HG03175 (cell line): Measurements from ENCODE around the gene CLEC16A.

Experiments used
- ATAC-seq: cut with Tn5 transposase; IDR thresholded peaks from one replicate; pipeline ENCODE4 v1.9.1; 2021; ENCODE audit warnings: mild to moderate bottlenecking, moderate library complexity; ENCODE audit not compliant: unreplicated experiment

CLEC16A gene

GRCh38 chr16:11010575-11011221 lies 66.3 kb downstream of the CLEC16A start:
- no peak for ATAC-seq

DNA sequence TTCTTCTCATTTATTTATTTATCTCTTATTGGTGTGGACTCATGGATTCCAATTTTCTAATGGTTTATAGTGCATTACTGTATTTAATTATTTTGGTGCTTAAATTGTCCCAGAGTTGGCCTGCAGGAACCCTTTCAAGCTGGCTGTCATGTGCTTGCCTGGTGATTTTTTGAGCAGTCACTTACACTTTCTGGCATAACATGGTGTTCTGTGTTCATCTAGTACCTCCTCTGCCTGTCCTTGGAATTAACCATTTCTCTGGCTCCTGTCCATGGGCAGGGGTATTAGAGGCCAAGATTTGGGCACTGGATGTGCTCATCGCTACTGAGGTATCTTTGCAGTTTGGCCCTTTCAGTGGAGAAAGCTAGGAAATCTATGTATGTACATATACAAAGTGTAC lies 67.0 kb downstream of the CLEC16A start:
- ATAC-seq: no peak

GRCh38 chr16:11012841-11013240 lies 68.5 kb downstream of the CLEC16A start:
- no peak for ATAC-seq

- no peak for ATAC-seq
These were observed 69.8 kb downstream of the CLEC16A start for GRCh38 chr16:11014136-11014535.

- no peak for ATAC-seq
These were observed 70.7 kb downstream of the CLEC16A start for GRCh38 chr16:11015076-11015475.

DNA sequence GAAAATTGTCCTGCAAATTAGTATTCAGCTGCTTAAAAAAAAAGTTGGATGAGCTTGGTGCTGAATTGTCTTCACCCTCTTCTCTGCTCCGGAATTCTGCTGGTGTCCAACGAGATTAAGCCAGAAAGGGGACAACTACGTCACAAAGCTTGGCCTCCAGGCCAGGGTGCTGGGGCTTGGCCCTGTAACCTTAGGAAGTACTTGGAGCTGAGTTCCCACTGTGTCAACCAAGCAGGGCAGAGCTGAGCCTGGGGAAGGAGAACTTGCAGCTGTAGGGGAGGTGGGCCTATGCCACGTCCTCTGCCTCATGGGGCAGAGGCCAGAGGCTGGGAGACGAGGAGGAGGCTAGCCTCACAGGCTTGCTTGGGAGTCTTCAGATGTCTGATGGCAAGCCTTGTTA lies 71.2 kb downstream of the CLEC16A start:
- ATAC-seq: no peak

GRCh38 chr16:11016524-11016988 lies 72.2 kb downstream of the CLEC16A start:
- ATAC-seq: no peak

DNA sequence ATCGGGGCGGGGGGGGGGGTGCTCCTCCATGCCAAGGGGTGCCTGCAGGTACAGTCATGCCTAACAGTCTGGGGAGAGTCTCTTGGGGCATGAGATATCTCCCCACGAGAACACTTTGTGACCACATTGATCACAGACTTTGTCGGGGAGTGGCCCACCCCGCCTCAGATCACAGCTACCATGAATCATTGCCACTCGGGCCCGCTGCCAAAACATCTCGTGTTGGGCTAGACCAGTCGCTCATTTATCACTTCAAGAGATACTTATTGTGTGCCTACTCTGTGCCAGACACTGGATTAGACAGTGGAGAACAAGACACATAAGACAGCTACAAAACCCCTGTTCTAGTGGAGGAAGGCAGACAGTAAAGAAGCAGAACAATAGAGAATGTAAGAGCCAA lies 72.6 kb downstream of the CLEC16A start:
- no peak for ATAC-seq

DNA sequence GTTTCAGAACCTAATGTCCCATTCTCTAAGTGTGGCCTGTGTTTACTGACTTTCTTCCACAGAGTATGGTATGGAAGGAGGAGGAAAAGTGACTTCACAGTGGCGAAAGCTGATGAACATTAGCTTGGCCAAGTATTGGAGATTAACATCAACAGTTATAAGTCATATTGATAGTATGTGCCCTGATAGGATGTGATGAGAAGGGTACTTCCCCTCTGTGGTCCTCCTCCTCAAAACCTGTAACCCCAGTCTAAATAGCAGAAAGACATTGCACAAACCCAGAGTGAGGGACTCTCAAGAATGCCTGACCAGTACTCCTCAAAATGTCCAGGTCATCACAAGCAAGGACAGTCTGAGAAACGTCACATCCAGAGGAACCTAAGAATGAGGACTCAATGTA lies 73.1 kb downstream of the CLEC16A start:
- no peak for ATAC-seq

- ATAC-seq: no peak
These were observed 76.0 kb downstream of the CLEC16A start for GRCh38 chr16:11020388-11020787.

DNA sequence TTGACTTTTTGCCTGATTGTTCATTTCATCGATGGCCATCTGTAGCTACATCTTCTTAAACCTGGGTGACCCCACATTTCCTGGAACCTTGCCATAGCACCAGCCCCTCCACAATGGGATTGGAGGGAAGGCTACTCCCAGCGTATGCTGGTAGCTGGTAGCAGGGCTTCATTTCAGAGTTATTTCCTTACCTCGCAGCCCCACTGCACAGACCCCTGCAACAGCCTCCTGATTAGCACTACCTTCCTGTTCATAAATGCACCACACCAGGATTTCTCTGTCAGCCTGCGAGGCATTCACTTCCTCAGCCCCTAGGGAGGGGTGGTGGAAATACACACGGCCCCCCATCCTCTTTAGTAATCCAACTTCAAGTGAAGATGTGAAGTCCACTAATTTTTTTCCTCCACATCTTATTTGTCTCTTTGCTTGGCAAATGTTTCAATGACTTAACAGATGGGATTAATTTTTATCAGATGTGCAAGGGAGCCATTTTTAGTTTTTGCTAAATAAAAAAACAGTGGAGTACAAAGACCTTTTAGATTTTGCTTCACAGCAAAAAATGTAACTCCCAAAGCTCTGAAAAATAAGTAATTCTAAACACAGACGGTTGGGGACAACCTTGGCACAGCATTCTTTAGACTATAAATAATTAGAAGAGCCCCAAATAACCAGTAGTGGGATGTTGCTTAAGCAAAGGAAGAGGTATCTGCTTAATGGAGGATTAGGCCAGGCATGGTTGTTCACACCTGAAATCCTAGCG lies 76.6 kb downstream of the CLEC16A start:
- no peak for ATAC-seq

DNA sequence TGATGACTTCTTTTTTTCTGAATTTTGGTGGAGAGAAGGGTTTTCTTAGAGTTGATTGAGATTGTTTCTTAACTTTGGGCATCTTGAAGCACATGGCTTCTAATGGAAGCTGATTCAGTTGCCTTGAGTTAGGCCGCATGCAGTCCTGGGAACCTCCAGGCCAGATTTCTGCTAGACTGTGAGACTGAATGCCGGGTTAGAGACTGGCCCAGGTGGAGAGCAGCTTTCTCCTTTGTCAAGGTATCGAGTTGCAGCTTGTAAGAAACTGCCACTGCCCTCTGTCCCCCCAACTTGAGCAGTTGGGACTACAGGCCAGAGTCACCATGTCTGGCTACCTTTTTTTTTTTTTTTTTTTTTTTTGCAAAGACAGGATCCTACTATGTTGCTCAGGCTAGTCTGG lies 77.6 kb downstream of the CLEC16A start:
- no peak for ATAC-seq

- ATAC-seq: no peak
These were observed 79.1 kb downstream of the CLEC16A start for GRCh38 chr16:11023262-11024039.

- no peak for ATAC-seq
These were observed 80.1 kb downstream of the CLEC16A start for GRCh38 chr16:11024333-11025053.

GRCh38 chr16:11025120-11025531 lies 80.8 kb downstream of the CLEC16A start:
- ATAC-seq: no peak

DNA sequence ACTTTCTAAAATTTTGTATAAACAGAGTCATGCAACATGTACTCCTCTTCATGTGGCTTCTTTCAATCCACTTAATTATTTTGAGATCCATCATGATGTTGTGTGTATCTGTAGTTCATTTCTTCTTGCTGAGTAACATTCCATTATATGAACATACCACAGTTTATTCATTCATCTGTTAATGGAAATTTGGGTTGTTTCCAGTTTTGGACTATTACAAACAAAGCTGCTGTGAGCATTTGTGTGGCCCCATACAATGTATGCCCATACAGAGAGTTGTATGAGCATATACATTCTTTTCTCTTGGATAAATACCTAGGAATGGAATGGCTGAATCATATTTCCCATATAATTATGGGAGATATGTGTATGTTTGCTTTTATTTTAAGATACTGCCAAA lies 85.6 kb downstream of the CLEC16A start:
- ATAC-seq: no peak

DNA sequence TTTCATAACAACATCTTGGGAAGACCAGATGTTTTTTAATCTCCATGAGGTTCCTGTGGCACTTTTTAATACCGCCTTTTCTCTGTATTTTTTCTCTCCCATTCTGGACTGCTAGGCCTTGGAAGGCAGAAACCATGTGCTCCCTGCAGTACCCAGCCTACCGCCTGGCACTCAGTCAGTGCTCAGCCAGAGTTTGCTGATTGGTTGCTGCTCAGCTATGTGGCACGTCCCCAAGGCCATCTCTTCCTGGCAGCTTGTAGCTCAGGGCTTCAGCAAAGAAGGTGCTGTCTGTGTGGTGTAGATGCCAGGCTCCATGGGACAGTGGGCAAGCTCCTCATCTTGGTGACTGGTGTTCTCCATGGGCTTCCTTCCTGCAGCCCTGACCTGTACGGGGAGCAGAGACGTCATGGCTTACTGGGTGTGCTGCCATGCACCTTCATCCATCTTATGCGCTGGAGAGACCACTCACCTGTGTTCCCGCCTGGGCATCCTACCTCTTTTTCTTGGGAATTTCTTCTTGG lies 86.7 kb downstream of the CLEC16A start:
- no peak for ATAC-seq

DNA sequence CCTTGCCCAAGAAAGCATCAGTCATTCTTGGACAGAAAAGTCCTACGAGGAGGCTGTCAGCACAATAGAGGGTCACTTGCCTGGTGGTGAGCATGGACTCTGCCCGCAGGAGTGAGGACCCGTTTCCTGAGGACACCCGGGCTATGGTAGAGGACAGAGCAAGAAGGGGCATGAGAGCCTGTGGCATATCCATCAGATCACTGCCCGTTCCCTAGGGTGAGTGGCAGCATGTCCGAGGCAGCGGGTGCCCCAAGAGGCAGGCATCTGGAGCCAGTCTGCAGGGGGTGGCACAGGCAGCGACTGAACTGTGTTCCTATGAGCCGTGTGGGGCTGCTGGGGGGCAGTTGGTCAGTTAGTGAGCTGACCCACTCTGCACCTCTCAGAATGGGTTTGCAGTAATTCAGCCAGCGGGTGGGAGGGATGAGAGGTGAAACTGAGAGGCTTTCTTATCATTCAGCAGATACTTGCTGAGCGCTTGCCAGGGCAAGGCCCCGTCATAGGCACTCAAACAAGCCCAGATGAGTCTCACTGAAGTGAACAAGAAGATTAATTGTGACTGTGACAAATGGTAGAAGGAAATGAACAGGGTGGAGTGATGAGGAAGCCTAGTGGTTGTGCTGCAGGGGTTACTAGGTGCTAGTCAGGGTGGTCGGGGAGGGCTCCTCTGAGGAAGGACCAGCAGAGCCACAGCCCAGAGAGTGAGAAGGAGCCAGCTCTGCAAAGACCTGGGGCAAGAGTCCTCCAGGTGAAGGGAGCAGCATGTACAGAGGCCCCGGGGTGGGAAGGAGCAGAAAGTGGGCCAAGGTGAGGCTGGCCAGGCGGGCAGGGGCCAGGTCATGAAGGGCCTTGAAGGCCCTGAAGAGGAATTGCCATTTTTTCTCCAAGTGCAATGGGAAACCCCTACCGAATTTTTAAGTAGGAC lies 87.9 kb downstream of the CLEC16A start:
- ATAC-seq: no peak

GRCh38 chr16:11032922-11033291 lies 88.5 kb downstream of the CLEC16A start:
- ATAC-seq: no peak
